HepG2 (cell line): Measurements from ENCODE around the gene SH3BGRL2. TPM values are rescaled to one million over a fixed set of nuclear protein-coding genes. Genes with fewer than 3 reads are reported as not detected.

ENCODE experiments used
- BRD4 ChIP-seq: sonication (generic); formaldehyde crosslinking; IDR thresholded peaks from 2 replicates; pipeline ENCODE4 v1.4.0; 2020; ENCODE audit warnings: missing genetic modification reagents
- CEBPG ChIP-seq: IDR thresholded peaks from 2 replicates; pipeline ENCODE4 v1.6.1; 2016
- KDM4B ChIP-seq: sonication (generic); formaldehyde crosslinking; IDR thresholded peaks from 2 replicates; pipeline ENCODE4 v1.4.0; 2020; ENCODE audit warnings: missing genetic modification reagents
- KDM6A ChIP-seq: IDR thresholded peaks from 2 replicates; pipeline ENCODE4 v1.6.1; 2016; ENCODE audit warnings: low read depth
- MYNN ChIP-seq: sonication (generic); formaldehyde crosslinking; IDR thresholded peaks from 2 replicates; pipeline ENCODE4 v1.4.0; 2020; ENCODE audit warnings: mild to moderate bottlenecking, low read depth, missing genetic modification reagents
- SOX13 ChIP-seq, 3 experiments: fragments of 450-650 bp in 1 of 3; sonication (generic) in 1 of 3; formaldehyde crosslinking in 1 of 3; IDR thresholded peaks in 2 of 3; conservative IDR thresholded peaks in 1 of 3; 2 replicates each; pipeline versions ENCODE4 v1.5.0 to v1.6.1; 2016 to 2020; ENCODE audit warnings: antibody characterized with exemption in 1 of 3, mild to moderate bottlenecking in 1 of 3, missing compliant biosample characterization in 1 of 3, missing genetic modification reagents in 1 of 3, moderate library complexity in 1 of 3
- ZSCAN29 ChIP-seq: sonication (generic); formaldehyde crosslinking; conservative IDR thresholded peaks from 2 replicates; pipeline ENCODE4 v1.4.0; 2020; ENCODE audit warnings: mild to moderate bottlenecking, missing genetic modification reagents
- polyA plus RNA-seq, 8 experiments: library from polyadenylated mRNA; depleted of rRNA in 3 of 8; stranded (reverse) in 7 of 8; unstranded in 1 of 8; fragments of >200 nt; fragmentation: Illumina TruSeq in 4 of 8; extraction: Trizol in 4 of 8; gene quantifications; 2 replicates each; pipeline versions ENCODE4 v1.2.1 to v1.2.3, GENCODE V29; 2011 to 2016; ENCODE audit warnings: low read depth in 4 of 8, missing spikeins in 1 of 8, mixed read lengths in 1 of 8; ENCODE audit not compliant: insufficient read depth in 1 of 8
- total RNA-seq, 5 experiments: library from RNA; depleted of rRNA; stranded (reverse); fragments of >200 nt; fragmentation: Illumina TruSeq; extraction: Trizol; gene quantifications; 2 replicates each; pipeline ENCODE4 v1.2.3, GENCODE V29; 2016; ENCODE audit warnings: low read depth in 1 of 5
- TF ChIP-seq, protein P1 (sequence below): IDR thresholded peaks from 2 replicates; pipeline ENCODE4 v1.6.1; 2012; ENCODE audit warnings: low read length, improper control_type of control experiment
- TF ChIP-seq, protein P2 (sequence below): sonication (generic); formaldehyde crosslinking; IDR thresholded peaks from 2 replicates; pipeline ENCODE4 v1.4.0; 2020; ENCODE audit warnings: mild to moderate bottlenecking, missing genetic modification reagents
- TF ChIP-seq, protein P3 (sequence below): sonication (generic); formaldehyde crosslinking; IDR thresholded peaks from 2 replicates; pipeline ENCODE4 v1.4.0; 2020; ENCODE audit warnings: missing genetic modification reagents, borderline replicate concordance
- TF ChIP-seq, protein P4 (sequence below): sonication (generic); formaldehyde crosslinking; IDR thresholded peaks from 2 replicates; pipeline ENCODE4 v1.5.1; 2020; ENCODE audit warnings: mild to moderate bottlenecking, missing genetic modification reagents, moderate library complexity

SH3BGRL2 gene
- total and polyA plus RNA-seq, 2 of the 13 experiments (the other 11 are each of a cell fraction or from before 2014, with no cell fraction given) = 10.9 to 28.8 TPM

DNA sequence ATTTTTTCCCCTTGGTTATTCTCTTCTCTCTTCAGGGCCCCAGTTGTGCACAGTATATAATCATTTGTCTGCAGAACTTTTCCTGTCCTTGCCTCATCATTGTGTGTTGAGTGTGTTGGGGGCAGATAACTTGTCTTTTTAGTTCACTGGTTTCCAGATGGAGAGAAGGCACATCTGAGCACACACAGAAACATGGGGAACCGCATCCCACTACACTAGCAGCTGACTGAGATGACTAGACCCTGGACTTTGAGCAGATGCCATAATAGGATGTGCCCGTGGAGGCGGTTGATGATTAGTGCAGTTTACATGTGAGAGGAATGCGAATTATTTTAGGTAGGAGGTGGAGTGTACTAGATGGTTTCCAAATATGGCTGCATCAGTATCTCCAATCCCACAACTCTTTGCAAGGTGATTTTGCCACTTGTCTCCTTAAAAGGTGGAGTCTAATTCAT is 26.5 kb upstream of the SH3BGRL2 start (continued):
- TF ChIP-seq, protein P1, sequence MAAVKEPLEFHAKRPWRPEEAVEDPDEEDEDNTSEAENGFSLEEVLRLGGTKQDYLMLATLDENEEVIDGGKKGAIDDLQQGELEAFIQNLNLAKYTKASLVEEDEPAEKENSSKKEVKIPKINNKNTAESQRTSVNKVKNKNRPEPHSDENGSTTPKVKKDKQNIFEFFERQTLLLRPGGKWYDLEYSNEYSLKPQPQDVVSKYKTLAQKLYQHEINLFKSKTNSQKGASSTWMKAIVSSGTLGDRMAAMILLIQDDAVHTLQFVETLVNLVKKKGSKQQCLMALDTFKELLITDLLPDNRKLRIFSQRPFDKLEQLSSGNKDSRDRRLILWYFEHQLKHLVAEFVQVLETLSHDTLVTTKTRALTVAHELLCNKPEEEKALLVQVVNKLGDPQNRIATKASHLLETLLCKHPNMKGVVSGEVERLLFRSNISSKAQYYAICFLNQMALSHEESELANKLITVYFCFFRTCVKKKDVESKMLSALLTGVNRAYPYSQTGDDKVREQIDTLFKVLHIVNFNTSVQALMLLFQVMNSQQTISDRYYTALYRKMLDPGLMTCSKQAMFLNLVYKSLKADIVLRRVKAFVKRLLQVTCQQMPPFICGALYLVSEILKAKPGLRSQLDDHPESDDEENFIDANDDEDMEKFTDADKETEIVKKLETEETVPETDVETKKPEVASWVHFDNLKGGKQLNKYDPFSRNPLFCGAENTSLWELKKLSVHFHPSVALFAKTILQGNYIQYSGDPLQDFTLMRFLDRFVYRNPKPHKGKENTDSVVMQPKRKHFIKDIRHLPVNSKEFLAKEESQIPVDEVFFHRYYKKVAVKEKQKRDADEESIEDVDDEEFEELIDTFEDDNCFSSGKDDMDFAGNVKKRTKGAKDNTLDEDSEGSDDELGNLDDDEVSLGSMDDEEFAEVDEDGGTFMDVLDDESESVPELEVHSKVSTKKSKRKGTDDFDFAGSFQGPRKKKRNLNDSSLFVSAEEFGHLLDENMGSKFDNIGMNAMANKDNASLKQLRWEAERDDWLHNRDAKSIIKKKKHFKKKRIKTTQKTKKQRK = no peak; the same call in 1 of the 2 replicates
- TF ChIP-seq CEBPG (0 out of 2 replicates have a peak, but pooled peaks have one; percentile 13), KDM6A (CRISPR knock-in tag) (peak; percentile 40; the same call in 1 of the 2 replicates), BRD4 (CRISPR knock-in tag) (no peak), SOX13 (IDR thresholded peaks at IDR 0.05) (no peak), SOX13 (CRISPR knock-in tag; conservative IDR thresholded peaks at IDR 0.05 in 1 of 2, IDR thresholded peaks at IDR 0.05 in 1 of 2) (peak in 1 of 2 experiments; percentile 77; a peak in 2 of 4 replicates), MYNN (CRISPR knock-in tag) (no peak), ZSCAN29 (CRISPR knock-in tag) (peak; percentile 94), KDM4B (CRISPR knock-in tag) (no peak)
- TF ChIP-seq, protein P2, sequence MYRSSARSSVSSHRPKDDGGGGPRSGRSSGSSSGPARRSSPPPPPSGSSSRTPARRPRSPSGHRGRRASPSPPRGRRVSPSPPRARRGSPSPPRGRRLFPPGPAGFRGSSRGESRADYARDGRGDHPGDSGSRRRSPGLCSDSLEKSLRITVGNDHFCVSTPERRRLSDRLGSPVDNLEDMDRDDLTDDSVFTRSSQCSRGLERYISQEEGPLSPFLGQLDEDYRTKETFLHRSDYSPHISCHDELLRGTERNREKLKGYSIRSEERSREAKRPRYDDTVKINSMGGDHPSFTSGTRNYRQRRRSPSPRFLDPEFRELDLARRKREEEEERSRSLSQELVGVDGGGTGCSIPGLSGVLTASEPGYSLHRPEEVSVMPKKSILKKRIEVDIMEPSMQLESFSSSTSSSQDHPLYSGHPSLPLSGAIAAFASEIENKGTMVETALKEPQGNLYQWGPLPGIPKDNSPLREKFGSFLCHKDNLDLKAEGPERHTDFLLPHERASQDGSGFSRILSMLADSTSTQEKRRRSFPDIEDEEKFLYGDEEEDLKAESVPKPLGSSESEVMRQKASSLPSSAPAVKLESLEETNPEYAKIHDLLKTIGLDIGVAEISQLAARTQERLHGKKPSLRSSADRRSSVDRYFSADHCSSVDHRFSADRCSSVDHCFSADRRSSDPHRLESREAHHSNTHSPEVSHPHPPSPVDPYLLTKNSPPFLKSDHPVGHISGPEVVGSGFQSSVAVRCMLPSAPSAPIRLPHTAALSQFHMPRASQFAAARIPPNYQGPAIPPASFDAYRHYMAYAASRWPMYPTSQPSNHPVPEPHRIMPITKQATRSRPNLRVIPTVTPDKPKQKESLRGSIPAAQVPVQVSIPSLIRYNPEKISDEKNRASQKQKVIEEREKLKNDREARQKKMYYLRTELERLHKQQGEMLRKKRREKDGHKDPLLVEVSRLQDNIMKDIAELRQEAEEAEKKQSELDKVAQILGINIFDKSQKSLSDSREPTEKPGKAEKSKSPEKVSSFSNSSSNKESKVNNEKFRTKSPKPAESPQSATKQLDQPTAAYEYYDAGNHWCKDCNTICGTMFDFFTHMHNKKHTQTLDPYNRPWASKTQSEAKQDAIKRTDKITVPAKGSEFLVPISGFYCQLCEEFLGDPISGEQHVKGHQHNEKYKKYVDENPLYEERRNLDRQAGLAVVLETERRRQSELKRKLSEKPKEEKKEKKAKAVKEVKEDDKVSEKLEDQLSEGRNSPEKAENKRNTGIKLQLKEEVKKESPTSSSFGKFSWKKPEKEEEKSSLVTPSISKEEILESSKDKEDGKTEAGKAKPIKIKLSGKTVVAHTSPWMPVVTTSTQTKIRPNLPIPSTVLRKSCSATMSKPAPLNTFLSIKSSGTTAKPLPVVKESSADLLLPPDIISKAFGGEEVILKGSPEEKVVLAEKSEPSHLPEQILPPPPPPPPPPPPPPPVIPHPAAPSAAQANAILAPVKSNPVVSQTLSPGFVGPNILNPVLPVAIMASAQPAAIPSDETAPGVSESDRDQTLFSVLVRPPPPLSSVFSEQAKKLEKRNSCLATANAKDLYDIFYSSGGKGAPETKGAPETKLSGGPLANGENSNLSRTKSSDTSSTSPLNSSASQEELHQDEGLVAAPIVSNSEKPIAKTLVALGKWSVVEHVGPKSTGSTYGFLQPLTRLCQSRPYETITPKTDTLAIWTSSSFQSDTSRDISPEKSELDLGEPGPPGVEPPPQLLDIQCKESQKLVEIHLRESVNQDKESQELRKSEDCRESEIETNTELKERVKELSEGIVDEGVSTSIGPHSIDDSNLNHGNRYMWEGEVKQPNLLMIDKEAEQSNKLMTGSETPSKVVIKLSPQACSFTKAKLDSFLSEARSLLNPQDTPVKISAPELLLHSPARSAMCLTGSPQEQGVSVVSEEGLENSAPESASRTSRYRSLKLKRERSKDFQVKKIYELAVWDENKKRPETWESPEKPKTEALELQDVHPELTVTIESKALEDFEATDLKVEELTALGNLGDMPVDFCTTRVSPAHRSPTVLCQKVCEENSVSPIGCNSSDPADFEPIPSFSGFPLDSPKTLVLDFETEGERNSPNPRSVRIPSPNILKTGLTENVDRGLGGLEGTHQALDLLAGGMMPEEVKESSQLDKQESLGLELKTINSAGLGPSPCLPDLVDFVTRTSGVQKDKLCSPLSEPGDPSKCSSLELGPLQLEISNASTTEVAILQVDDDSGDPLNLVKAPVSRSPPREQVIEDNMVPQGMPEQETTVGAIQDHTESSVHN = no peak
- TF ChIP-seq, protein P3, sequence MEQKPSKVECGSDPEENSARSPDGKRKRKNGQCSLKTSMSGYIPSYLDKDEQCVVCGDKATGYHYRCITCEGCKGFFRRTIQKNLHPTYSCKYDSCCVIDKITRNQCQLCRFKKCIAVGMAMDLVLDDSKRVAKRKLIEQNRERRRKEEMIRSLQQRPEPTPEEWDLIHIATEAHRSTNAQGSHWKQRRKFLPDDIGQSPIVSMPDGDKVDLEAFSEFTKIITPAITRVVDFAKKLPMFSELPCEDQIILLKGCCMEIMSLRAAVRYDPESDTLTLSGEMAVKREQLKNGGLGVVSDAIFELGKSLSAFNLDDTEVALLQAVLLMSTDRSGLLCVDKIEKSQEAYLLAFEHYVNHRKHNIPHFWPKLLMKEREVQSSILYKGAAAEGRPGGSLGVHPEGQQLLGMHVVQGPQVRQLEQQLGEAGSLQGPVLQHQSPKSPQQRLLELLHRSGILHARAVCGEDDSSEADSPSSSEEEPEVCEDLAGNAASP (CRISPR knock-in tag) = 0 out of 2 replicates have a peak, but pooled peaks have one; percentile 9
- TF ChIP-seq, protein P4, sequence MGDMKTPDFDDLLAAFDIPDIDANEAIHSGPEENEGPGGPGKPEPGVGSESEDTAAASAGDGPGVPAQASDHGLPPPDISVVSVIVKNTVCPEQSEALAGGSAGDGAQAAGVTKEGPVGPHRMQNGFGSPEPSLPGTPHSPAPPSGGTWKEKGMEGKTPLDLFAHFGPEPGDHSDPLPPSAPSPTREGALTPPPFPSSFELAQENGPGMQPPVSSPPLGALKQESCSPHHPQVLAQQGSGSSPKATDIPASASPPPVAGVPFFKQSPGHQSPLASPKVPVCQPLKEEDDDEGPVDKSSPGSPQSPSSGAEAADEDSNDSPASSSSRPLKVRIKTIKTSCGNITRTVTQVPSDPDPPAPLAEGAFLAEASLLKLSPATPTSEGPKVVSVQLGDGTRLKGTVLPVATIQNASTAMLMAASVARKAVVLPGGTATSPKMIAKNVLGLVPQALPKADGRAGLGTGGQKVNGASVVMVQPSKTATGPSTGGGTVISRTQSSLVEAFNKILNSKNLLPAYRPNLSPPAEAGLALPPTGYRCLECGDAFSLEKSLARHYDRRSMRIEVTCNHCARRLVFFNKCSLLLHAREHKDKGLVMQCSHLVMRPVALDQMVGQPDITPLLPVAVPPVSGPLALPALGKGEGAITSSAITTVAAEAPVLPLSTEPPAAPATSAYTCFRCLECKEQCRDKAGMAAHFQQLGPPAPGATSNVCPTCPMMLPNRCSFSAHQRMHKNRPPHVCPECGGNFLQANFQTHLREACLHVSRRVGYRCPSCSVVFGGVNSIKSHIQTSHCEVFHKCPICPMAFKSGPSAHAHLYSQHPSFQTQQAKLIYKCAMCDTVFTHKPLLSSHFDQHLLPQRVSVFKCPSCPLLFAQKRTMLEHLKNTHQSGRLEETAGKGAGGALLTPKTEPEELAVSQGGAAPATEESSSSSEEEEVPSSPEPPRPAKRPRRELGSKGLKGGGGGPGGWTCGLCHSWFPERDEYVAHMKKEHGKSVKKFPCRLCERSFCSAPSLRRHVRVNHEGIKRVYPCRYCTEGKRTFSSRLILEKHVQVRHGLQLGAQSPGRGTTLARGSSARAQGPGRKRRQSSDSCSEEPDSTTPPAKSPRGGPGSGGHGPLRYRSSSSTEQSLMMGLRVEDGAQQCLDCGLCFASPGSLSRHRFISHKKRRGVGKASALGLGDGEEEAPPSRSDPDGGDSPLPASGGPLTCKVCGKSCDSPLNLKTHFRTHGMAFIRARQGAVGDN (CRISPR knock-in tag) = no peak
